Smooth muscle cell (in vitro differentiated cells): Measurements from ENCODE around the gene NR6A1. TPM values are rescaled to one million over a fixed set of nuclear protein-coding genes. Genes with fewer than 3 reads are reported as not detected.

Experiments
- DNase-seq: peaks from one replicate; lab custom pipeline; 2025; ENCODE audit not compliant: unreplicated experiment; lab: John Stamatoyannopoulos, UW
- H2AFZ ChIP-seq: fragments of 200-600 bp; sonication (generic); 2 replicates; pipeline ENCODE4 v1.6.0; 2016; ENCODE audit warnings: antibody characterized with exemption, low read depth, mild to moderate bottlenecking
- H3F3A ChIP-seq: fragments of 200-600 bp; sonication (generic); 2 replicates; pipeline ENCODE4 v1.6.0; 2017; ENCODE audit warnings: antibody characterized with exemption, low read depth
- H3K27ac ChIP-seq: fragments of 200-600 bp; sonication (generic); 2 replicates; pipeline ENCODE4 v1.5.1; 2016; ENCODE audit warnings: low read depth, mild to moderate bottlenecking
- H3K27me3 ChIP-seq: fragments of 200-600 bp; sonication (generic); 2 replicates; pipeline ENCODE4 v1.6.1; 2016; ENCODE audit warnings: low read depth, mild to moderate bottlenecking
- H3K36me3 ChIP-seq: fragments of 200-600 bp; sonication (generic); 2 replicates; pipeline ENCODE4 v1.5.1; 2016; ENCODE audit warnings: low read depth
- H3K4me1 ChIP-seq: fragments of 200-600 bp; sonication (generic); 2 replicates; pipeline ENCODE4 v1.5.1; 2016; ENCODE audit warnings: low read depth
- H3K4me2 ChIP-seq: fragments of 200-600 bp; sonication (generic); 2 replicates; pipeline ENCODE4 v1.6.0; 2016; ENCODE audit warnings: mild to moderate bottlenecking
- H3K4me3 ChIP-seq: fragments of 200-600 bp; sonication (generic); 2 replicates; pipeline ENCODE4 v1.5.1; 2016; ENCODE audit warnings: mild to moderate bottlenecking
- H3K79me2 ChIP-seq: fragments of 200-600 bp; sonication (generic); 2 replicates; pipeline ENCODE4 v1.6.0; 2016; ENCODE audit warnings: low read depth, mild to moderate bottlenecking
- H3K9ac ChIP-seq: fragments of 200-600 bp; sonication (generic); 2 replicates; pipeline ENCODE4 v1.6.0; 2016; ENCODE audit warnings: low read depth
- H3K9me3 ChIP-seq: fragments of 200-600 bp; sonication (generic); replicated peaks from 2 replicates; pipeline ENCODE4 v1.5.1; 2016; ENCODE audit warnings: low read depth
- H4K20me1 ChIP-seq: fragments of 200-600 bp; sonication (generic); 2 replicates; pipeline ENCODE4 v1.6.0; 2016; ENCODE audit warnings: low read depth
- WGBS: methylation state at CpG from one replicate; pipeline ENCODE4 v1.1.7; 2016; ENCODE audit warnings: low lambda C conversion rate; 5-methylcytosine and 5-hydroxymethylcytosine counted together
- polyA plus RNA-seq: library from polyadenylated mRNA; unstranded; fragments of >200 nt; fragmentation: Nextera tagmentation; extraction: Ambion mirVana; gene quantifications from 2 replicates; pipeline ENCODE4 v1.2.1, GENCODE V29; 2016
- total RNA-seq: library from RNA; depleted of rRNA; stranded (reverse); fragments of >200 nt; gene quantifications from 2 replicates; pipeline ENCODE4 v1.2.3, GENCODE V29; 2014
- TF ChIP-seq, protein P1 (sequence below): fragments of 200-600 bp; sonication (generic); IDR thresholded peaks from 2 replicates; pipeline ENCODE4 v1.5.1; 2017; ENCODE audit warnings: borderline replicate concordance, mild to moderate bottlenecking, antibody characterized with exemption; ENCODE audit not compliant: insufficient read depth, poor library complexity, severe bottlenecking

NR6A1 gene
- total and polyA plus RNA-seq, 2 experiments from 2014 or later, result 0.17 to 0.31 TPM

DNA sequence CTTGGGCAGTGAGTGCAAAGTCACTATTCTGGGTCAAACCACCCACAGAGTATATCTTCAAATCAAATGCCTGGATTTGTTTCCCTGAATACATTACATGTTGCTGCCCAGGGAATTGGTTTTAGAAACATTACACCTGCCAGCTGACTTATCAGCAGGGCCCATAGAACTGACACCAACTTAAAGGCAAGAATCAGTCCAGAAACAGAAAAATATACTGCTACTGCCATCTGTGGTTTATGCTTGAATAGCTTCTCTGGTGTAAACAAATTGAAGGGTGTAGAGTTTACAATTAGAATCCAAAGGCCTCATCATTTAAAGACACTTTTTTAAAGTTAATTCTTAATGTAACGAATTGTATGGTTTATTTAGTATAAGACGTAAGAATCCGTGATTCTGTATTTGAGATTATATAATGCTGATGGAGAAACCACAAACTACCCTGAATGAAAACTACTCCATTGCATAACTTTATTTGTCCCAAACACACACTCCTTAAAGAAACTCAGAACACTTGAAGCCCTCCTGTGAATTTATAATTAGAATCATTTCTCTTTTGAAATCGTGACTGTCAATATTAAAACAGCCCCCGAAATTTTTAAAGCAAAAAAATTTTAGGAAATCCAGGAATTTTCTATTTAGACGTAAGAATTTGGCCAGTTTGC, 6.2 kb downstream of the NR6A1 start:
- H3F3A ChIP-seq, result no peaks in the 10 kb centered on the region
- H3K36me3 ChIP-seq, result no peaks in the 10 kb centered on the region
- 55% methylated on average over 6 of the region's 6 CpGs for WGBS
- H2AFZ ChIP-seq, result no peak overlapping the region
- H3K4me1 ChIP-seq, result peaks cover 56% of the 10 kb centered on the region
- peaks cover 29% of the 10 kb centered on the region for H4K20me1 ChIP-seq
- H3K9me3 ChIP-seq, result no peaks in the 10 kb centered on the region
- no peak for DNase-seq
- TF ChIP-seq, protein P1, sequence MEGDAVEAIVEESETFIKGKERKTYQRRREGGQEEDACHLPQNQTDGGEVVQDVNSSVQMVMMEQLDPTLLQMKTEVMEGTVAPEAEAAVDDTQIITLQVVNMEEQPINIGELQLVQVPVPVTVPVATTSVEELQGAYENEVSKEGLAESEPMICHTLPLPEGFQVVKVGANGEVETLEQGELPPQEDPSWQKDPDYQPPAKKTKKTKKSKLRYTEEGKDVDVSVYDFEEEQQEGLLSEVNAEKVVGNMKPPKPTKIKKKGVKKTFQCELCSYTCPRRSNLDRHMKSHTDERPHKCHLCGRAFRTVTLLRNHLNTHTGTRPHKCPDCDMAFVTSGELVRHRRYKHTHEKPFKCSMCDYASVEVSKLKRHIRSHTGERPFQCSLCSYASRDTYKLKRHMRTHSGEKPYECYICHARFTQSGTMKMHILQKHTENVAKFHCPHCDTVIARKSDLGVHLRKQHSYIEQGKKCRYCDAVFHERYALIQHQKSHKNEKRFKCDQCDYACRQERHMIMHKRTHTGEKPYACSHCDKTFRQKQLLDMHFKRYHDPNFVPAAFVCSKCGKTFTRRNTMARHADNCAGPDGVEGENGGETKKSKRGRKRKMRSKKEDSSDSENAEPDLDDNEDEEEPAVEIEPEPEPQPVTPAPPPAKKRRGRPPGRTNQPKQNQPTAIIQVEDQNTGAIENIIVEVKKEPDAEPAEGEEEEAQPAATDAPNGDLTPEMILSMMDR, result peak; percentile 11
- no peak overlapping the region for H3K4me3 ChIP-seq
- H3K27ac ChIP-seq, result no peak overlapping the region
- peaks cover 49% of the 10 kb centered on the region for H3K27me3 ChIP-seq
- no peak overlapping the region for H3K4me2 ChIP-seq
- no peak overlapping the region for H3K9ac ChIP-seq
- no peaks in the 10 kb centered on the region for H3K79me2 ChIP-seq

DNA sequence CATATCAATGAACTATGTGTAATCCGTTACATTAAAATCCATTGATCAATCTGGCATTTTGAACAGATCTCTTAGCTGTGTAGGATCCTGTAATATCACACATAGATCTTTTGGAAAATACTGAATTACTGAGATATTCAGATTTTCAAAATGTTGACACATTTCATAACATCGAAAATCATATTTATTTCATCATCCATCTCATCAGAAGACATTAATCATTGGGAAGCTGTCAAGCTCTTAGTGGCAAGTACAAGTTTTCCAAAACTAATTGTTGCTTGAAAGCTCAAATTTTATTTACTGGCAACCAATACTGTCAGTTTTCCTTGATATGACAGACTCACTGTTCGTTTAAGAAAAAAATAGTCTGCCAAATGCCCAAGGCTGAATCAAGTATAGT, 8.5 kb downstream of the NR6A1 start:
- no peak overlapping the region for H3K4me2 ChIP-seq
- H3K79me2 ChIP-seq, result no peaks in the 10 kb centered on the region
- no peak overlapping the region for H3K9ac ChIP-seq
- TF ChIP-seq, protein P1, result no peak
- no peak overlapping the region for H3K27ac ChIP-seq
- H3K4me1 ChIP-seq, result peaks cover 73% of the 10 kb centered on the region
- H3K27me3 ChIP-seq, result peaks cover 26% of the 10 kb centered on the region
- WGBS, result 95% methylated on average over 3 of the region's 3 CpGs
- H4K20me1 ChIP-seq, result peaks cover 7% of the 10 kb centered on the region
- no peak overlapping the region for H2AFZ ChIP-seq
- H3F3A ChIP-seq, result peaks cover 3% of the 10 kb centered on the region
- no peak for DNase-seq
- H3K36me3 ChIP-seq, result no peaks in the 10 kb centered on the region
- H3K4me3 ChIP-seq, result no peak overlapping the region
- no peaks in the 10 kb centered on the region for H3K9me3 ChIP-seq

DNA sequence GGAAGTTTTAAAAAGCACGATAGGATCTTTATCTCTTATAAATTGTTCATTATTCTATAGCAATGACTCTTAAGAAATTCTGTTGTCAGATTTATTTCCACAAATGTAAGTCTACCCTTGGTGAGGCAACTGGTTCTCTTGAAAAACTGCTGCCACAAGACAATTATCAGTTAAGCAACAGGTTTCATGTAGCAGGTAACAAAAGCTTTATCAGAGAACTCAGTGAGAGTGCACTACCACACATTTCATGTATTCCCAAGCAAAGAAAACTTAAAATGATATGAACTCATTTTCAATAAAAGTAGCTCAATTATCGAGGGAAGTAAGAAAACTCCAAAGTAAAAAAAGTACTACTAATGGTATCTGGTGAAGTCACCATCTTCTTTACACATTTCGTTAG, 9.4 kb downstream of the NR6A1 start:
- whole genome bisulfite sequencing, result 64% methylated on average over 3 of the region's 3 CpGs

More for the DNA sequence above, 9.4 kb downstream of the NR6A1 start:
- peaks cover 7% of the 10 kb centered on the region for H4K20me1 ChIP-seq
- peaks cover 4% of the 10 kb centered on the region for H3F3A ChIP-seq
- no peaks in the 10 kb centered on the region for H3K36me3 ChIP-seq
- TF ChIP-seq, protein P1, result no peak
- H3K4me2 ChIP-seq, result no peak overlapping the region
- H3K79me2 ChIP-seq, result no peaks in the 10 kb centered on the region
- peaks cover 72% of the 10 kb centered on the region for H3K4me1 ChIP-seq
- no peak for DNase-seq
- H3K9ac ChIP-seq, result no peak overlapping the region
- H3K9me3 ChIP-seq, result no peaks in the 10 kb centered on the region
- H3K4me3 ChIP-seq, result no peak overlapping the region
- H2AFZ ChIP-seq, result no peak overlapping the region
- H3K27me3 ChIP-seq, result peaks cover 17% of the 10 kb centered on the region
- H3K27ac ChIP-seq, result no peak overlapping the region
